Fibroblast of villous mesenchyme (primary cell): ENCODE data around the gene STXBP4. TPM values are rescaled to one million over a fixed set of nuclear protein-coding genes. Genes with fewer than 3 reads are reported as not detected.

ENCODE experiments used
- DNase-seq: peaks from one replicate; pipeline ENCODE4 v3.0.0-alpha.2; 2010; ENCODE audit warnings: low read depth
- H3K4me3 ChIP-seq: 2 replicates; pipeline ENCODE4 v1.5.1; 2011; ENCODE audit warnings: low read depth, mild to moderate bottlenecking, low read length
- total RNA-seq: library from RNA; depleted of rRNA; stranded (reverse); fragments of >200 nt; gene quantifications from 2 replicates; pipeline ENCODE4 v1.2.3, GENCODE V29; 2012
- TF ChIP-seq, protein P1 (sequence below): IDR thresholded peaks from 2 replicates; pipeline ENCODE4 v1.5.1; 2012; ENCODE audit warnings: low read depth, mild to moderate bottlenecking, low read length; ENCODE audit not compliant: insufficient read depth

STXBP4 gene
- total RNA-seq, 1 donor: 16.8 TPM

DNA sequence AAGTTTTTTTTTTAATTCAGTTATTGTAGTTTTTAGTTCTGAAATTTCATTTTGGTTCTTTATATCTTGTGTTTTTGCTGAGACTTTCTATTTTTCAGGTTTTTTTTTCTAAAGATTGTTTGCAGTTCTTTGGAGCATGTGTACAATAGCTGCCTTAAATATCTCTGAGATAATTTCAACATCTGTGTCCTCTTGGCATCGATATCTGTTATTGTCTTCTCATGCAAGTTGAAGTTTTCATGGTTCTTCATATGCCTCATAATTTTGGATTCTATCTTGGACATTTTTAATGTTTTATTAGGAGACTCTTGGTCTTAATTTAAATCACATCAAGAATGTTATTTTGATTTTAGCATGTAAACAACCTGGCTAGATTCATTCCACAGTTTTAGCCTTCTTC is 22.9 kb upstream of the STXBP4 start:
- peak; percentile 17 for DNase-seq
- no peak overlapping the region for H3K4me3 ChIP-seq

DNA sequence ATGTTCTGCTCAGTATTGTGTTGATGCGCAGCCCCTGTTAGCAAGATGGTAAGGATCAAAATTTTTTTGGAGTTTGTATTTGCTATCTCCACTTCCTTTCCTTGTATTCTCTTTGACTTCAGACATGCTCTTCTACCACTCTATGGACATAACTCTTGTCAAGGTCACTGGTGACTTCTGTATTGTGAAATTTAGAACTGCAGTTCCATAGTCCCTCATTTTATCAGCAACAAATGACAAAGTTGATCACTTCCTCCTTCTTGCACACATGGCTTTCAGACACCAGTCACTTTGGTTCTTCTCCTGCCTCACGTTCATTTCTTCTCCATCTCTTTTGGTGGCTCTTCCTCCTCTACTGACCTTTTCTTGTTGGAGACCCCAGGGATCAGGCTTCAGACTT is 21.2 kb upstream of the STXBP4 start:
- no peak for DNase-seq
- no peak overlapping the region for H3K4me3 ChIP-seq
- TF ChIP-seq, protein P1, sequence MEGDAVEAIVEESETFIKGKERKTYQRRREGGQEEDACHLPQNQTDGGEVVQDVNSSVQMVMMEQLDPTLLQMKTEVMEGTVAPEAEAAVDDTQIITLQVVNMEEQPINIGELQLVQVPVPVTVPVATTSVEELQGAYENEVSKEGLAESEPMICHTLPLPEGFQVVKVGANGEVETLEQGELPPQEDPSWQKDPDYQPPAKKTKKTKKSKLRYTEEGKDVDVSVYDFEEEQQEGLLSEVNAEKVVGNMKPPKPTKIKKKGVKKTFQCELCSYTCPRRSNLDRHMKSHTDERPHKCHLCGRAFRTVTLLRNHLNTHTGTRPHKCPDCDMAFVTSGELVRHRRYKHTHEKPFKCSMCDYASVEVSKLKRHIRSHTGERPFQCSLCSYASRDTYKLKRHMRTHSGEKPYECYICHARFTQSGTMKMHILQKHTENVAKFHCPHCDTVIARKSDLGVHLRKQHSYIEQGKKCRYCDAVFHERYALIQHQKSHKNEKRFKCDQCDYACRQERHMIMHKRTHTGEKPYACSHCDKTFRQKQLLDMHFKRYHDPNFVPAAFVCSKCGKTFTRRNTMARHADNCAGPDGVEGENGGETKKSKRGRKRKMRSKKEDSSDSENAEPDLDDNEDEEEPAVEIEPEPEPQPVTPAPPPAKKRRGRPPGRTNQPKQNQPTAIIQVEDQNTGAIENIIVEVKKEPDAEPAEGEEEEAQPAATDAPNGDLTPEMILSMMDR: no peak

More for the DNA sequence above, 22.9 kb upstream of the STXBP4 start:
- TF ChIP-seq, protein P1: no peak

DNA sequence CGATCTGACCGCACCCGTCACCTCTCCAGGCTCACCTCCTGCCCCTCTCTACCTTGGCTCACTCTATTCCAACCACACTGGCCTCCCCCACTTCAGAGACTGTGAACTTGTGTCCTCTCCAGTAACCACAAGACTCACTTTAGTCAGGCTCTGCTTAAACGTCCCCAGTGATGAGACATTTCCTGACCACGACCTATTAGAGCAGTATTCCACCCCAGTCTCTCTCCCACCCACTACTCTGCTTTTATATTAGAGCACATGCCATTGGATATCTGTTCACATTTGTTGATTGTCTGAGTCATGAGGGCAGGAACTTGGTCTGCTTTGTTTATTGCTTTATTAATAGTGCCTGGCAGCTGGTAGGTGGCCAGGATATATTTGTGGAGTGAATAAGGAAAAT is 20.2 kb upstream of the STXBP4 start:
- TF ChIP-seq, protein P1: no peak
- H3K4me3 ChIP-seq: no peak overlapping the region
- DNase-seq: peak; percentile 74

DNA sequence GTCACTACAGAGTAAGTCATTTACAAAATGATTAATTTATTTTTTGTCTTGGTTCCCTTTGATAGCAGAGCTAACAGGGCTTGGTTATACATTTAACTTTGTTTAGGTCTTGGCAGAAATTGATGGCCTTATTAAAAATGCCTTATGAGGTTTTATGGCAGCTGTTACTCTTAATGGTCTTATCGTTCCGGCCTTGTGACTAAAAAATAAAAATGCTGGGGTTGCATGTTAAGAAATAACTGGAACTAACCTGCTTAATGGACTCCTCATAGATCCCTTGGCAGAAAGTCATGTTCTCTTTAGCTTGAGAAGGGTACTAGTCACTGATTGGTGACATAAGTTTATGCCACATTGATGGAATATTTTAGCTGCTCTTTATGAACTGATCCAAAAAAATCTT is 18.4 kb upstream of the STXBP4 start:
- H3K4me3 ChIP-seq: no peak overlapping the region
- DNase-seq: no peak
- TF ChIP-seq, protein P1: no peak

- DNase-seq: no peak
- H3K4me3 ChIP-seq: no peak overlapping the region
- TF ChIP-seq, protein P1: no peak
Observed at GRCh38 chr17:54951286-54951685, 17.3 kb upstream of the STXBP4 start.

GRCh38 chr17:54956791-54957190 is 11.8 kb upstream of the STXBP4 start:
- TF ChIP-seq, protein P1: no peak
- no peak for DNase-seq
- H3K4me3 ChIP-seq: no peak overlapping the region

- peak; percentile 32 for DNase-seq
- TF ChIP-seq, protein P1: no peak
Observed at GRCh38 chr17:54967621-54968261, 824 bp upstream of the STXBP4 start.

More at GRCh38 chr17:54967621-54968261, 824 bp upstream of the STXBP4 start:
- H3K4me3 ChIP-seq: peak overlapping the region; percentile 92
